Measurements from ENCODE around the gene ATOSB. TPM values are rescaled to one million over a fixed set of nuclear protein-coding genes. Genes with fewer than 3 reads are reported as not detected.

The ATOSB gene
- polyA plus RNA-seq, 4 donors, result 12.7 to 14.8 (median 13.6) TPM

GRCh38 chr9:35114113-35114839 is 1.4 kb downstream of the ATOSB start:
- DNase-seq (ENCODE audit: low read depth in 4 of 4, low spot score in 3 of 4), result peak in 1 of 4 donors; percentile 63

- no peak for DNase-seq (ENCODE audit: low read depth in 4 of 4, low spot score in 3 of 4)
Observed at GRCh38 chr9:35112257-35113020, 3.2 kb downstream of the ATOSB start.

GRCh38 chr9:35111001-35111933 is 4.4 kb downstream of the ATOSB start:
- DNase-seq (ENCODE audit: low read depth in 4 of 4, low spot score in 3 of 4), result peak; percentile 85 to 94 (median 92)

- DNase-seq (ENCODE audit: low read depth in 4 of 4, low spot score in 3 of 4), result no peak
Observed at GRCh38 chr9:35110327-35110761, 5.3 kb downstream of the ATOSB start.

- no peak for DNase-seq (ENCODE audit: low read depth in 4 of 4, low spot score in 3 of 4)
Observed at GRCh38 chr9:35108946-35109575, 6.6 kb downstream of the ATOSB start.

GRCh38 chr9:35108461-35108860 is 7.2 kb downstream of the ATOSB start:
- DNase-seq (ENCODE audit: low read depth in 4 of 4, low spot score in 3 of 4), result no peak

- DNase-seq (ENCODE audit: low read depth in 4 of 4, low spot score in 3 of 4), result no peak
Observed at GRCh38 chr9:35107297-35108290, 8.1 kb downstream of the ATOSB start.

GRCh38 chr9:35106343-35106730 is 9.3 kb downstream of the ATOSB start:
- DNase-seq (ENCODE audit: low read depth in 4 of 4, low spot score in 3 of 4), result no peak

GRCh38 chr9:35105571-35106342 is 9.9 kb downstream of the ATOSB start:
- no peak for DNase-seq (ENCODE audit: low read depth in 4 of 4, low spot score in 3 of 4)

GRCh38 chr9:35105126-35105525 is 10.5 kb downstream of the ATOSB start:
- no peak for DNase-seq (ENCODE audit: low read depth in 4 of 4, low spot score in 3 of 4)

- DNase-seq (ENCODE audit: low read depth in 4 of 4, low spot score in 3 of 4), result no peak
Observed at GRCh38 chr9:35104586-35104985, 11.1 kb downstream of the ATOSB start.

- DNase-seq (ENCODE audit: low read depth in 4 of 4, low spot score in 3 of 4), result no peak
Observed at GRCh38 chr9:35103660-35104191, 11.9 kb downstream of the ATOSB start.

GRCh38 chr9:35102769-35103659 is 12.6 kb downstream of the ATOSB start, which contains the start of gene STOML2:
STOML2 (minus strand) TSS chr9:35103131; CDS start chr9:35103094, 37 bp downstream.
- DNase-seq (ENCODE audit: low read depth in 4 of 4, low spot score in 3 of 4), result peak in 3 of 4 donors; percentile 90 to 94 (median 92)

GRCh38 chr9:35102465-35102768 is 13.2 kb downstream of the ATOSB start:
- DNase-seq (ENCODE audit: low read depth in 4 of 4, low spot score in 3 of 4), result no peak

GRCh38 chr9:35097573-35097972 is 18.1 kb downstream of the ATOSB start:
- no peak for DNase-seq (ENCODE audit: low read depth in 4 of 4, low spot score in 3 of 4)

GRCh38 chr9:35096035-35096849 is 19.4 kb downstream of the ATOSB start, which contains the start of gene PIGO:
PIGO (minus strand) TSS chr9:35096591; CDS start chr9:35095565, 1,026 bp downstream.
- DNase-seq (ENCODE audit: low read depth in 4 of 4, low spot score in 3 of 4), result peak in 3 of 4 donors; percentile 65 to 75 (median 69)

Measured in right renal pelvis (tissue), 4 donors.